T47D (cell line): Measurements from ENCODE around the gene ADTRP.

Experiments used
- DNase-seq, 2 experiments: peaks; one replicate each; pipeline versions ENCODE4 v3.0.0 to v3.0.0-alpha.2; 2011 to 2012; ENCODE audit warnings: low read depth in 1 of 2, low spot score in 1 of 2
- JUND ChIP-seq: IDR thresholded peaks from 2 replicates; pipeline ENCODE4 v1.6.1; 2012; ENCODE audit warnings: low read depth
- in situ Hi-C: cut with HindIII; loops from 2 replicates; pipeline ENCODE4 v1.10.0; 2016; ENCODE audit warnings: low sequenced_read_pairs, low pct_unique_long_range_greater_than_20kb

ADTRP gene

GRCh38 chr6:11718463-11718862 is 60.1 kb downstream of the ADTRP start:
- DNase-seq = no peak
- no peak for TF ChIP-seq JUND
- in situ Hi-C loops = no loop called here

GRCh38 chr6:11718031-11718430 is 60.6 kb downstream of the ADTRP start:
- in situ Hi-C loops = no loop called here
- DNase-seq = no peak
- TF ChIP-seq JUND = no peak

- no peak for DNase-seq
- TF ChIP-seq JUND = no peak
- in situ Hi-C loops = no loop called here
Observed at GRCh38 chr6:11714798-11715285, 63.8 kb downstream of the ADTRP start.

- in situ Hi-C loops = no loop called here
- no peak for DNase-seq
- TF ChIP-seq JUND = no peak
Observed at GRCh38 chr6:11714116-11714797, 64.3 kb downstream of the ADTRP start.

- no peak for TF ChIP-seq JUND
- no peak for DNase-seq
- in situ Hi-C loops = no loop called here
Observed at GRCh38 chr6:11712760-11713159, 65.8 kb downstream of the ADTRP start.

GRCh38 chr6:11711984-11712711 is 66.5 kb downstream of the ADTRP start:
- no peak for DNase-seq

GRCh38 chr6:11711003-11711983 is 67.3 kb downstream of the ADTRP start:
- in situ Hi-C loops = no loop called here
- TF ChIP-seq JUND = no peak
- DNase-seq = no peak

More at GRCh38 chr6:11711984-11712711, 66.5 kb downstream of the ADTRP start:
- in situ Hi-C loops = no loop called here
- TF ChIP-seq JUND = no peak

GRCh38 chr6:11710311-11710761 is 68.3 kb downstream of the ADTRP start:
- no peak for DNase-seq
- in situ Hi-C loops = no loop called here
- no peak for TF ChIP-seq JUND

GRCh38 chr6:11706171-11706570 is 72.4 kb downstream of the ADTRP start:
- TF ChIP-seq JUND = no peak
- DNase-seq = no peak
- in situ Hi-C loops = no loop called here

GRCh38 chr6:11705483-11705882 is 73.1 kb downstream of the ADTRP start:
- in situ Hi-C loops = no loop called here
- no peak for DNase-seq

GRCh38 chr6:11705069-11705468 is 73.5 kb downstream of the ADTRP start:
- no peak for DNase-seq
- in situ Hi-C loops = no loop called here
- no peak for TF ChIP-seq JUND

More at GRCh38 chr6:11705483-11705882, 73.1 kb downstream of the ADTRP start:
- TF ChIP-seq JUND = no peak

- in situ Hi-C loops = no loop called here
- no peak for TF ChIP-seq JUND
- DNase-seq = no peak
Observed at GRCh38 chr6:11703725-11704124, 74.9 kb downstream of the ADTRP start.
